SH-SY5Y (cell line): ENCODE results near the gene ELAC1.

Experiments used
- GATA2 ChIP-seq: IDR thresholded peaks from 2 replicates; pipeline ENCODE4 v1.6.1; 2011; ENCODE audit warnings: mild to moderate bottlenecking, low read depth, low read length
- GATA3 ChIP-seq: IDR thresholded peaks from 2 replicates; pipeline ENCODE4 v1.6.1; 2011; ENCODE audit warnings: low read depth, mild to moderate bottlenecking, low read length, moderate library complexity

Gene ELAC1, protein sequence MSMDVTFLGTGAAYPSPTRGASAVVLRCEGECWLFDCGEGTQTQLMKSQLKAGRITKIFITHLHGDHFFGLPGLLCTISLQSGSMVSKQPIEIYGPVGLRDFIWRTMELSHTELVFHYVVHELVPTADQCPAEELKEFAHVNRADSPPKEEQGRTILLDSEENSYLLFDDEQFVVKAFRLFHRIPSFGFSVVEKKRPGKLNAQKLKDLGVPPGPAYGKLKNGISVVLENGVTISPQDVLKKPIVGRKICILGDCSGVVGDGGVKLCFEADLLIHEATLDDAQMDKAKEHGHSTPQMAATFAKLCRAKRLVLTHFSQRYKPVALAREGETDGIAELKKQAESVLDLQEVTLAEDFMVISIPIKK

DNA sequence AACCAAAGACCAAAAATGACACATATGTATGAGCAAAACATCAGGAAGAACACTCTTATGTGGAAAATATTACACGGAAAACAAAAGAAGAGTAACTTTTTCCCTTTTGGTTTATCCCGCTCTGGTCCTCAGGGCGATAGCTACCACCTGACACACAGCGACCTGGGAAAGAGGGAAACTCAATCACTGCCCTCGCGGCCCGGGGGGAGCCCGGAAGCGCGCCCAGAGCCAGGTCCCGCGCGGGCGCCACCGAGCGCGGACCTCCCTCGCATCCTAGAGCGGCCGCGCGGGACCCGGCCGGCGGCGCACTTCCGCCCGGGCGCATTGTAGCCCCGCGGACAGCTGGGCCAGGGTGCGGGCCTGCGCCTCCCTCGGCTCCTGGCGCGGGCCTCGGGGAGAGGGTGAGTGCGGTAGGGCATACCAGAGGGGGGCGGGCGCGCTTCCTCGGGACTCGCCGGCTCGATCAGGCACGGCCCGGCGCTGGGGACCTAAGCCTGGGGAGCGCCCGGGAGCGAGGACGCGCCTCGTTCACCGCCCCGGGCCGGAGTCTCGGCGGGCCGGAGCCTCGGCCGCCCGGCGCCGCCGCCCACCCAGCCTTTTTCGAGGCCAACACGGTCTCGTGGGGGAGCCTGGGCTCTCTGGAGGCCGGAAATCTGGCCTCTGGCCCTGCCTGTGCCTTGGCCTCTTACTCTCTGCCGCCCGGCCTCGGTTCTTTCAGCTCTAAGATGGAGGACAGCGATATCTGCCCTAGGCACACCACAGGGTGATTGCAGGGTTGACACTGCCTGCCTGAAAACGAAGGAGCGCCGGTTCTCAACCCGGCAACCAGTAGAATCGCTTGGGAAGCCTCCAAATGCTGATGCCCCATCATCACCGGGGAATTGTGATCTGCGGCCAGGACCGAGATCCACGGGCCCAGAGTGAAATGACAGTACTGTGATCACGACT, at the start of gene ELAC1:
Gene ELAC1 (plus strand): TSS at position 327 of the 948 bp plus-strand sequence. CDS start 6,365 bp downstream, outside the sequence.
- TF ChIP-seq GATA3 (no peak), GATA2 (peak; percentile 68)

GRCh38 chr18:50918153-50918552, 49.7 kb upstream of the ELAC1 start:
- TF ChIP-seq GATA3: no peak
- no peak for TF ChIP-seq GATA2

- TF ChIP-seq GATA3: no peak
- TF ChIP-seq GATA2: no peak
Measured at GRCh38 chr18:50924372-50924771, 43.5 kb upstream of the ELAC1 start.

- TF ChIP-seq GATA2: no peak
- TF ChIP-seq GATA3: no peak
Measured at GRCh38 chr18:50926521-50926920, 41.3 kb upstream of the ELAC1 start.

GRCh38 chr18:50928551-50928950, 39.3 kb upstream of the ELAC1 start:
- TF ChIP-seq GATA2 (no peak), GATA3 (no peak)

GRCh38 chr18:50933684-50934083, 34.2 kb upstream of the ELAC1 start:
- TF ChIP-seq GATA2 (no peak), GATA3 (no peak)

GRCh38 chr18:50934545-50935211, 33.2 kb upstream of the ELAC1 start:
- no peak for TF ChIP-seq GATA2
- no peak for TF ChIP-seq GATA3

- TF ChIP-seq GATA3: no peak
- no peak for TF ChIP-seq GATA2
Measured at GRCh38 chr18:50935493-50936191, 32.2 kb upstream of the ELAC1 start.

DNA sequence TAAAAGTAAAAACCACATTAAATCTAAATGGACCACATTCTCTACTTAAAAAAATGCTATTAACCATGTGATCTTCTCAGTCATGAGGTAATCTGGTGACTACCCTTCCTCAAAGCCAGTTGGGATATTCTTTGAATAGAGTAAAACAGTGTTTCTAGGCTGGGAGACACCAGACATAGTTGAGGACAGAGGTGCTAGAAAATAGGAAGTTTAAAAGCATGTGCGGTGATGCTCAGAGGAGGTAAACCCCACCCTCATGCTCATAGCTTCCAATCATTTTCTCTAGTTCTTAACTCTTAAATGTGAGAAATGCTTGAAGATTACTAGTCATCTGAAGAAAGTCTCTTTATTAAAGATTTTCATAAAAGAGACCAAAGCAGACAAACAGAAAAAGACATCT, 30.7 kb upstream of the ELAC1 start:
- TF ChIP-seq GATA3 (no peak), GATA2 (no peak)

DNA sequence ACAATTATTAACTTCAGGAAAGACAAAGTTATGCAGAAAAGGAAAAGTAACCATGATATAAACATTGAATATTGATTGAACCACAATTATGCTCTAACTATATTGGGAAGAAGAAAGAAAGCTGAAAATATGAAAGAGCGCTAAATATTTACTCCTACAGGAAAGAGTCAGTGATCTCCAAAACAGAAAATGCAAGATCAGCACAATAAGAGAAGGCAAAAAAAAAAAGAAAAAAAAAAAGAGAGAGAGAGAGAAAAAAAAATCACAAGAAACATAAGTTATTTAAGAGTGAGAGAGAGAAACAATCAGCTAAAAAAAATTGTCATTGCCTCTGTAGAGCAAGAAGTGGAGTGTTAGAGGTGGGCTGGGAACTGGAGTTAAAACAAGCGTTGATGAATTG, 28.9 kb upstream of the ELAC1 start:
- TF ChIP-seq GATA2 (no peak), GATA3 (no peak)

- TF ChIP-seq GATA2: no peak
Measured at GRCh38 chr18:50944245-50944932, 23.5 kb upstream of the ELAC1 start.

DNA sequence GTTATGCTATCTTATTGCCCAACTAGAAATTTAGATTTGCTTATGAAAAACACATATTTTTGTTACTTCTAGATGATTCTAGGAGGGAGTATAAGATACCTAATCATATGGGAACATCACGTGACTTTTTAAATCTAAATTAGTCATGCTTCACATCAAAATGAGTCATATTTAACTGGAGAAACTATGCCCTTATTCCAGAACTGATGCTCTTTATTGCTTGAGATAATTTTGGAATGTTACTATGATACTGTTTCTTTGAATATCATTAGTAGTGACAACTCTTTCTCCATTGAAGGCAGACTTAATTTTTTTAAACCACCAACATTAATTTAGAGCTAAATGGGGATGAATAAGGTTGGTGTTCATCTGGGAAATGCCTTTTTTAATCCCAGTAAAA, 19.9 kb upstream of the ELAC1 start:
- TF ChIP-seq GATA2 (no peak), GATA3 (no peak)

DNA sequence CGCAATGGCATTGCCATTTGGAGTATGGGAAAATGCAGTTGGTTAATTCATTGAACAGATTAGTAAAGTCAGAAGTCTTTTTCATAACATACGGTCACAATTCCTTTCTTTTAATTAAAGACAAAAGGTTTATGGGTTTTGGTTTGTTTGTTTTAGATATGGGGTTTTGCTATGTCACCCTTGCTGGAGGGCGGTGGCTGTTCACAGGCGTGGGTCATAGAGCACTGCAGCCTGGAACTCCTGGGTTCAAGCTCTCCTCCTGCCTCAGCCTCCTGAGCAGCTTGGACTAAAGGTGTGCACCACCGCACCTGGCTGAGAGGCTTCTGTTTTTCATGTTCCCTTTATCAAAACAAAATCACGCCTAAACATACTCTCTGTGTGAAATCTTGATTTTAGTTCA, 18.7 kb upstream of the ELAC1 start:
- TF ChIP-seq GATA2 (no peak), GATA3 (no peak)

GRCh38 chr18:50950626-50951025, 17.2 kb upstream of the ELAC1 start:
- no peak for TF ChIP-seq GATA2
- no peak for TF ChIP-seq GATA3
